NT2/D1 (cell line): ENCODE data around the gene ADAMTS13.

Source experiments
- DNase-seq: peaks from one replicate; pipeline ENCODE4 v3.0.0-alpha.2; 2011; ENCODE audit warnings: low read depth, low spot score
- H3K27me3 ChIP-seq: 2 replicates; pipeline ENCODE4 v1.6.0; 2011; ENCODE audit warnings: mild to moderate bottlenecking; ENCODE audit not compliant: insufficient read length, insufficient read depth
- H3K36me3 ChIP-seq: 2 replicates; pipeline ENCODE4 v1.6.1; 2011; ENCODE audit warnings: mild to moderate bottlenecking, low read length, mixed read lengths; ENCODE audit not compliant: insufficient read depth, insufficient read length
- H3K4me1 ChIP-seq: 2 replicates; pipeline ENCODE4 v1.5.1; 2011; ENCODE audit not compliant: insufficient read depth, insufficient read length
- H3K4me3 ChIP-seq: 2 replicates; pipeline ENCODE4 v1.5.1; 2011; ENCODE audit warnings: low read depth; ENCODE audit not compliant: insufficient read length
- H3K9ac ChIP-seq: 2 replicates; pipeline ENCODE4 v1.6.0; 2011; ENCODE audit warnings: low read depth; ENCODE audit not compliant: insufficient read length
- H3K9me3 ChIP-seq: 2 replicates; pipeline ENCODE4 v1.5.1; 2011; ENCODE audit warnings: mild to moderate bottlenecking, low read length; ENCODE audit not compliant: insufficient read depth
- SUZ12 ChIP-seq: IDR thresholded peaks from 2 replicates; pipeline ENCODE4 v1.6.1; 2011; ENCODE audit not compliant: insufficient read length, insufficient read depth; ENCODE audit errors: extremely low read depth
- YY1 ChIP-seq: IDR thresholded peaks from 2 replicates; pipeline ENCODE4 v1.6.1; 2011; ENCODE audit not compliant: insufficient read length, insufficient read depth
- ZNF274 ChIP-seq: IDR thresholded peaks from 2 replicates; pipeline ENCODE4 v1.6.1; 2011; ENCODE audit warnings: mild to moderate bottlenecking, low read depth, low read length

ADAMTS13 gene

DNA sequence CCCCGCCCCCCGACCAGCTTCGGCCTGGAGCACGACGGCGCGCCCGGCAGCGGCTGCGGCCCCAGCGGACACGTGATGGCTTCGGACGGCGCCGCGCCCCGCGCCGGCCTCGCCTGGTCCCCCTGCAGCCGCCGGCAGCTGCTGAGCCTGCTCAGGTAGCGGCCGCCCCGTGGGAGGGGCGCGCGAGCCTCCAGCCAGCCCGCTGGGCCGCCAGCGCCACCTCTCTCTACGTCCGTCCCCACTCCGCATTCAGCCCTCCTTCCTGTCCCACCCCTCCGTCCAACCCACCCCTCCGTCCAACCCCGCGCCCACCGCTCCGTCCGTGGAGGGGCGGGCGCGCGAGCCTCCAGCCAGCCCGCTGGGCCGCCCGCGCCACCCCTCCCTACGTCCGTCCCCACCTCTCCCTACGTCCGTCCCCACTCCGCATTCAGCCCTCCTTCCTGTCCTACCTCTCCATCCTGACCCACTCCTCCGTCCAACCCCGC, 6.5 kb downstream of the ADAMTS13 start:
- Histone ChIP-seq H3K9ac (peak overlapping the region; percentile 67), H3K9me3 (no peaks in the 10 kb centered on the region; the same call in 1 of the 2 replicates), H3K27me3 (peaks cover 4% of the 10 kb centered on the region), H3K36me3 (peaks cover 18% of the 10 kb centered on the region), H3K4me1 (peaks cover 6% of the 10 kb centered on the region), H3K4me3 (peak overlapping the region; percentile 32)
- no peak for DNase-seq
- no peak for TF ChIP-seq ZNF274
- no peak for TF ChIP-seq YY1
- TF ChIP-seq SUZ12: no peak

GRCh38 chr9:133429214-133429613, 7.0 kb downstream of the ADAMTS13 start:
- Histone ChIP-seq H3K36me3 (peaks cover 18% of the 10 kb centered on the region), H3K9ac (peak overlapping the region; percentile 82), H3K9me3 (no peaks in the 10 kb centered on the region; the same call in 1 of the 2 replicates), H3K27me3 (peaks cover 4% of the 10 kb centered on the region), H3K4me1 (peaks cover 6% of the 10 kb centered on the region), H3K4me3 (peak overlapping the region; percentile 54)
- no peak for DNase-seq
- TF ChIP-seq YY1: no peak
- no peak for TF ChIP-seq ZNF274
- TF ChIP-seq SUZ12: no peak

- peaks cover 4% of the 10 kb centered on the region for H3K27me3 ChIP-seq
- H3K4me3 ChIP-seq: peak overlapping the region; percentile 54
- H3K9ac ChIP-seq: peak overlapping the region; percentile 82
- no peaks in the 10 kb centered on the region; the same call in 1 of the 2 replicates for H3K9me3 ChIP-seq
- TF ChIP-seq SUZ12: no peak
- no peak for TF ChIP-seq ZNF274
- TF ChIP-seq YY1: no peak
- DNase-seq: peak; percentile 64
- peaks cover 6% of the 10 kb centered on the region for H3K4me1 ChIP-seq
- peaks cover 13% of the 10 kb centered on the region for H3K36me3 ChIP-seq
Measured at GRCh38 chr9:133429641-133430161, 7.5 kb downstream of the ADAMTS13 start.

- no peaks in the 10 kb centered on the region; the same call in 1 of the 2 replicates for H3K9me3 ChIP-seq
- peak overlapping the region; percentile 82 for H3K9ac ChIP-seq
- peaks cover 4% of the 10 kb centered on the region for H3K27me3 ChIP-seq
- peaks cover 10% of the 10 kb centered on the region for H3K36me3 ChIP-seq
- TF ChIP-seq SUZ12 (no peak), ZNF274 (no peak)
- peaks cover 6% of the 10 kb centered on the region for H3K4me1 ChIP-seq
- no peak for DNase-seq
- H3K4me3 ChIP-seq: peak overlapping the region; percentile 54
Measured at GRCh38 chr9:133430244-133430643, 8.1 kb downstream of the ADAMTS13 start.

DNA sequence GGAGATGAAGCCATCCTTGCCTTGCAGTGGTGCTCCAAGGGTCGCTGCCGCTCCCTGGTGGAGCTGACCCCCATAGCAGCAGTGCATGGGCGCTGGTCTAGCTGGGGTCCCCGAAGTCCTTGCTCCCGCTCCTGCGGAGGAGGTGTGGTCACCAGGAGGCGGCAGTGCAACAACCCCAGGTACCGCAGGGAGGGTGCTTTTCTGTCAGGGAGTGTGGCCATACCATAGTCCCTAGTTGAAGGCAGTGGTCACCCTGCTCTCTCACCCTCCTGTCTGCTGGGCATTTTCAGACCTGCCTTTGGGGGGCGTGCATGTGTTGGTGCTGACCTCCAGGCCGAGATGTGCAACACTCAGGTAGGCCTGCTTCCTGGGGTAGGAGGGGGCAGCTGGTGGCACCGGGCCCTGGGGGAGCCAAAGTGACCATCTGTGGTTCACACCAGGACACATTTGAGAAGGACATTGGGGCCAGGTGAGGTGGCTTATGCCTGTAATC, 11.2 kb downstream of the ADAMTS13 start:
- H3K9ac ChIP-seq: no peak overlapping the region
- H3K27me3 ChIP-seq: peaks cover 4% of the 10 kb centered on the region
- DNase-seq: no peak
- peaks cover 2% of the 10 kb centered on the region for H3K4me1 ChIP-seq
- TF ChIP-seq SUZ12: no peak
- TF ChIP-seq YY1: no peak
- TF ChIP-seq ZNF274: no peak
- no peaks in the 10 kb centered on the region for H3K9me3 ChIP-seq
- H3K4me3 ChIP-seq: no peak overlapping the region
- peaks cover 5% of the 10 kb centered on the region for H3K36me3 ChIP-seq

DNA sequence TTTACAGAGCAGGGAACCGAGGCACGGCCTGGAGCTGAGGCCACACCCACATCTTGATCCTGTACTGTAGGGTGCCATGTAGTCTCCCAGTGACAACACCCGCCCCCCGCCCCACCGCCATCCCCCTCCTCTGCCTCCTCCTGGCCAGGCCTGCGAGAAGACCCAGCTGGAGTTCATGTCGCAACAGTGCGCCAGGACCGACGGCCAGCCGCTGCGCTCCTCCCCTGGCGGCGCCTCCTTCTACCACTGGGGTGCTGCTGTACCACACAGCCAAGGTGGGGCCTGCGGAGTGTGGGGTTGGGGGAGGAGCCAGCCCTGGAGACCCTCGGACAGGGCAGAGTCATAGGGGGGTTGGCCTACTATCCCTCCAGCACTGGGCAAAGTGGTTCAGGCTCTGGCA, 14.5 kb downstream of the ADAMTS13 start:
- no peak for TF ChIP-seq ZNF274
- TF ChIP-seq YY1: no peak
- TF ChIP-seq SUZ12: no peak
- Histone ChIP-seq H3K9ac (no peak overlapping the region), H3K27me3 (no peaks in the 10 kb centered on the region), H3K9me3 (no peaks in the 10 kb centered on the region), H3K36me3 (peaks cover 5% of the 10 kb centered on the region), H3K4me1 (peaks cover 2% of the 10 kb centered on the region), H3K4me3 (no peak overlapping the region)
- no peak for DNase-seq

DNA sequence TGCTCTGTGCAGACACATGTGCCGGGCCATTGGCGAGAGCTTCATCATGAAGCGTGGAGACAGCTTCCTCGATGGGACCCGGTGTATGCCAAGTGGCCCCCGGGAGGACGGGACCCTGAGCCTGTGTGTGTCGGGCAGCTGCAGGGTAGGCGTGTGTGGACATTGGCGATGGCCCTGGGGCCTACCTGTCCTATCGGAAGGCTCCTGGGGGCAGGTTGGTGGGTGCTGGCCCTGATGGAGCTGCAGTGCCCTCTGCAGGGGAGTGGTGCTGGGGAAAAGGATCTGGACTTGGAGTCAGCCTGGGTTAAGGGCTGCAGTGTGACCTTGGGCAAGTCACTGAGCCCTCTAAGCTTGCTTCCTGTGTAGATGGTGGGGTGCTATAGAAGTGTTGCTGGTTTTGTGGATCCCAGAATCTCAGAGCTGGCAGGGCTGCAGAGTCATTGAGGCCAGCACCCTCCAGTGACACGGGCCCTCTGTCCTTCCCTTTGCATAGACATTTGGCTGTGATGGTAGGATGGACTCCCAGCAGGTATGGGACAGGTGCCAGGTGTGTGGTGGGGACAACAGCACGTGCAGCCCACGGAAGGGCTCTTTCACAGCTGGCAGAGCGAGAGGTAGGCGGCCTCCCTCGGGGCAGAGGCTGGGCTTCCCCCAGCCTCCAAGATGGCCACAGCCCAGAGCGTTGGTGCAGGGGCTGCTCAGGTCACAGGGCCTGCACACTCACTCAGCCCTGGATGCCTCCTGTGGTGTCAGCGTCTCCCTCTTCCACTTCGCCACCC, 15.8 kb downstream of the ADAMTS13 start:
- no peak for DNase-seq
- Histone ChIP-seq H3K4me1 (no peaks in the 10 kb centered on the region), H3K4me3 (no peak overlapping the region), H3K27me3 (no peaks in the 10 kb centered on the region), H3K9ac (no peak overlapping the region), H3K36me3 (peaks cover 5% of the 10 kb centered on the region), H3K9me3 (no peaks in the 10 kb centered on the region)
- TF ChIP-seq SUZ12: no peak
- TF ChIP-seq YY1: no peak
- no peak for TF ChIP-seq ZNF274
